RWPE2 (cell line): ENCODE results near the gene RNF166.

Source experiments
- ATAC-seq: fragments of 200-7000 bp; cut with Tn5 transposase; 3 replicates; pipeline ENCODE4 v1.9.1; 2021; ENCODE audit warnings: low read depth
- DNase-seq: peaks from one replicate; pipeline ENCODE4 v3.0.0-alpha.2; 2020; ENCODE audit warnings: low spot score
- H3K27ac ChIP-seq: fragments of 450-650 bp; 2 replicates; pipeline ENCODE4 v1.5.1; 2017; ENCODE audit warnings: mild to moderate bottlenecking; ENCODE audit not compliant: poor library complexity, severe bottlenecking
- H3K27me3 ChIP-seq: fragments of 250-450 bp; sonication (Bioruptor Pico); 2 replicates; pipeline ENCODE4 v1.5.1; 2021; ENCODE audit warnings: mild to moderate bottlenecking, moderate library complexity; ENCODE audit not compliant: insufficient read depth, poor library complexity, severe bottlenecking
- H3K36me3 ChIP-seq: fragments of 250-450 bp; sonication (Bioruptor Pico); 2 replicates; pipeline ENCODE4 v1.5.1; 2020; ENCODE audit warnings: low read depth, mild to moderate bottlenecking, moderate library complexity
- H3K4me1 ChIP-seq: fragments of 250-450 bp; sonication (Bioruptor Pico); 2 replicates; pipeline ENCODE4 v1.5.1; 2021; ENCODE audit warnings: mild to moderate bottlenecking, moderate library complexity; ENCODE audit not compliant: insufficient read depth, poor library complexity, severe bottlenecking
- H3K4me3 ChIP-seq: fragments of 250-450 bp; sonication (Bioruptor Pico); 2 replicates; pipeline ENCODE4 v1.5.1; 2021; ENCODE audit warnings: mild to moderate bottlenecking, moderate library complexity; ENCODE audit not compliant: severe bottlenecking
- H3K9me3 ChIP-seq: fragments of 250-450 bp; sonication (Bioruptor Pico); 2 replicates; pipeline ENCODE4 v1.5.1; 2021; ENCODE audit warnings: mild to moderate bottlenecking, moderate library complexity; ENCODE audit not compliant: severe bottlenecking
- CTCF ChIP-seq: fragments of 450-650 bp; IDR thresholded peaks from one replicate; pipeline ENCODE4 v1.5.1; 2017; ENCODE audit warnings: mild to moderate bottlenecking, moderate library complexity; ENCODE audit not compliant: poor library complexity, severe bottlenecking

The RNF166 gene

DNA sequence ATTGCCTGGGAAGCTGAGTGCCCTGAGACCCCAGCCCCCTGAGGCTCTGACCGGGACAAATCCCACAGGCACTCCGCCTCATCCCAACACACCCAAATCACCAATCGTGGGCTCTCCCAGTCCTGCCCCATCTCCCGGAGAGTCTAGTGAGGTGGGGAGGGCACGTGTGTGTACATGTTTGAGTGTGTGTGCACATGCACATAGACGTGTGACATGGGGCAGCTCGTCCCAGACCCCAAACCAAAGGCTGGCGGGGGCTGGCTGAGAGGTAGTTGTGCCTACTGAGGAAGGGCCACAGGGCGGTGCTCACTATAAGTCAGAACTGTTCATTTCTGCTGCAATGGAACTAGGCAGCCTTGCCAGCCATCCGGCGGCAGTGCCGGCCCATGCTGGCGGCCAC, 28.5 kb downstream of the RNF166 start:
- no peak overlapping the region for H3K27ac ChIP-seq
- no peaks in the 10 kb centered on the region for H3K9me3 ChIP-seq
- peak; percentile 51 for DNase-seq
- peaks cover 5% of the 10 kb centered on the region for H3K4me1 ChIP-seq
- H3K36me3 ChIP-seq = no peaks in the 10 kb centered on the region
- TF ChIP-seq CTCF = no peak
- 0 out of 3 replicates have a peak, but pooled peaks have one; percentile 2 for ATAC-seq
- H3K4me3 ChIP-seq = no peak overlapping the region
- peaks cover 11% of the 10 kb centered on the region for H3K27me3 ChIP-seq

GRCh38 chr16:88676502-88677242, 29.5 kb downstream of the RNF166 start:
- H3K4me1 ChIP-seq = peaks cover 5% of the 10 kb centered on the region
- H3K27ac ChIP-seq = no peak overlapping the region
- H3K36me3 ChIP-seq = no peaks in the 10 kb centered on the region
- H3K9me3 ChIP-seq = no peaks in the 10 kb centered on the region
- DNase-seq = no peak
- no peak for TF ChIP-seq CTCF
- no peak for ATAC-seq
- peaks cover 11% of the 10 kb centered on the region for H3K27me3 ChIP-seq
- H3K4me3 ChIP-seq = no peak overlapping the region

- Histone ChIP-seq H3K4me3 (no peak overlapping the region), H3K27ac (no peak overlapping the region), H3K27me3 (peaks cover 11% of the 10 kb centered on the region), H3K9me3 (no peaks in the 10 kb centered on the region), H3K4me1 (no peaks in the 10 kb centered on the region), H3K36me3 (no peaks in the 10 kb centered on the region)
- TF ChIP-seq CTCF = no peak
- ATAC-seq (no peak), DNase-seq (no peak)
These were observed 32.4 kb downstream of the RNF166 start for GRCh38 chr16:88673716-88674379.

- H3K36me3 ChIP-seq = 0 out of 2 replicates have a peak, but pooled peaks cover 3% of the 10 kb centered on the region
- peaks cover 3% of the 10 kb centered on the region for H3K27me3 ChIP-seq
- H3K4me1 ChIP-seq = no peaks in the 10 kb centered on the region
- TF ChIP-seq CTCF = peak; percentile 9
- H3K9me3 ChIP-seq = no peaks in the 10 kb centered on the region
- no peak overlapping the region for H3K27ac ChIP-seq
- no peak; the same call in 2 of the 3 replicates for ATAC-seq
- H3K4me3 ChIP-seq = no peak overlapping the region
- peak; percentile 67 for DNase-seq
These were observed 33.4 kb downstream of the RNF166 start for GRCh38 chr16:88672776-88673175.

DNA sequence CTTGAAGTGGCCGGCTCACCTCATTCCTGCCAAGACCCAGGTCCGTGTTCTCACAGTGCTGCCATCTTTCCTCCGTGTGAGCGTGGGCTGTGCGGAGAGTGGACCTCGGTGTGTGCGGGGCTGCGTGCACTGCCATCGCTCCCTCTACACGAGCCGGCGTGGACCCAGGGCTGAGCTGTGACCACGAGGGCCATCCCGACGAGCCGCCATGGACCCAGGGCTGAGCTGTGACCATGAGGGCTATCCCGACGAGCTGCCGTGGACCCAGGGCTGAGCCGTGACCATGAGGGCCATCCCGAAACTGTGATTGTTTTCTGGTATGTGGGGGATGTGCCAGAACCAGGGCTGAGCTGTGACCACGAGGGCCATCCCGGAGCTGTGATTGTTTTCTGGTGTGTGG, 34.4 kb downstream of the RNF166 start:
- Histone ChIP-seq H3K4me3 (no peak overlapping the region), H3K4me1 (no peaks in the 10 kb centered on the region), H3K36me3 (0 out of 2 replicates have a peak, but pooled peaks cover 3% of the 10 kb centered on the region), H3K27me3 (no peaks in the 10 kb centered on the region), H3K9me3 (no peaks in the 10 kb centered on the region), H3K27ac (no peak overlapping the region)
- no peak for ATAC-seq
- no peak for TF ChIP-seq CTCF
- DNase-seq = no peak
